ENCODE measurements around the gene SAMD1.

DNA sequence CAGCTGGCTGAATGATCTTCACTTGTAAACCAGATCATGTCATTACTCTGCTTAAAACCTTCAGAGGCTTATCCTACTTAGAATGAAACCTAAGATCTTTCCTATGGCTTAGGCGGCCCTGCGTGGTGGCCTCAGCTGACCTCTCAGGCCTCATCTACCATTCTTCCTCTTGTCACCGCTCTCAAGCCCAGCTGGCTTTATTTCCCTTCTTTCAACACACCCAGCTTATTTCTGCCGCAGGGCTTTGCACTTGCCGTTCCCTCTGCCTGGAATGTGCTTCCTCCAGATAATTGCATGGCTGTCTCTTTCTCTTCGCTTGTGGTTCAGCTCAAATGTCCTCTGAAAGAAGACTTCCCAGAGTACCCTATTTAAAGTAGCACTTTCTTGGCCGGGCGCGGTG is 49.4 kb upstream of the SAMD1 start:
- TF ChIP-seq EZH2 (IDR thresholded peaks at IDR 0.05; ENCODE audit: low read depth, low read length, severe bottlenecking) (no peak), SP1 (IDR thresholded peaks at IDR 0.05; ENCODE audit: low read depth, low read length) (no peak), YY1 (IDR thresholded peaks at IDR 0.05; ENCODE audit: low read depth, low read length) (no peak), POLR2A (IDR thresholded peaks at IDR 0.05; ENCODE audit: control extremely low read depth in 1 of 2, low read depth in 2 of 2, low read length in 2 of 2) (no peak), ATF3 (IDR thresholded peaks at IDR 0.05; ENCODE audit: insufficient read depth, low read depth, low read length) (no peak), CREB1 (IDR thresholded peaks at IDR 0.05) (no peak), CTBP2 (IDR thresholded peaks at IDR 0.05; ENCODE audit: borderline replicate concordance, insufficient read depth, insufficient read length, low read length) (no peak), POLR2AphosphoS5 (IDR thresholded peaks at IDR 0.05; ENCODE audit: low read depth, low read length) (no peak), MAFK (IDR thresholded peaks at IDR 0.05; ENCODE audit: low read depth, low read length) (no peak), SRF (IDR thresholded peaks at IDR 0.05; ENCODE audit: low read depth, low read length) (no peak)
- TF ChIP-seq, protein P1, sequence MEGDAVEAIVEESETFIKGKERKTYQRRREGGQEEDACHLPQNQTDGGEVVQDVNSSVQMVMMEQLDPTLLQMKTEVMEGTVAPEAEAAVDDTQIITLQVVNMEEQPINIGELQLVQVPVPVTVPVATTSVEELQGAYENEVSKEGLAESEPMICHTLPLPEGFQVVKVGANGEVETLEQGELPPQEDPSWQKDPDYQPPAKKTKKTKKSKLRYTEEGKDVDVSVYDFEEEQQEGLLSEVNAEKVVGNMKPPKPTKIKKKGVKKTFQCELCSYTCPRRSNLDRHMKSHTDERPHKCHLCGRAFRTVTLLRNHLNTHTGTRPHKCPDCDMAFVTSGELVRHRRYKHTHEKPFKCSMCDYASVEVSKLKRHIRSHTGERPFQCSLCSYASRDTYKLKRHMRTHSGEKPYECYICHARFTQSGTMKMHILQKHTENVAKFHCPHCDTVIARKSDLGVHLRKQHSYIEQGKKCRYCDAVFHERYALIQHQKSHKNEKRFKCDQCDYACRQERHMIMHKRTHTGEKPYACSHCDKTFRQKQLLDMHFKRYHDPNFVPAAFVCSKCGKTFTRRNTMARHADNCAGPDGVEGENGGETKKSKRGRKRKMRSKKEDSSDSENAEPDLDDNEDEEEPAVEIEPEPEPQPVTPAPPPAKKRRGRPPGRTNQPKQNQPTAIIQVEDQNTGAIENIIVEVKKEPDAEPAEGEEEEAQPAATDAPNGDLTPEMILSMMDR (IDR thresholded peaks at IDR 0.05; ENCODE audit: control extremely low read depth in 1 of 3, insufficient read depth in 1 of 3, low read depth in 1 of 3, low read length in 3 of 3), result no peak
